ENCODE data around the gene FAM20A.

The FAM20A gene

GRCh38 chr17:68616334-68616733, 15.2 kb upstream of the FAM20A start:
- no peak overlapping the region for H3K4me3 ChIP-seq (ENCODE audit: low read length)
- no peak for TF ChIP-seq CTCF (IDR thresholded peaks at IDR 0.05; ENCODE audit: insufficient read depth, low read depth, low read length, missing control alignments)
- DNase-seq (ENCODE audit: low read depth), result no peak

GRCh38 chr17:68614718-68615117, 13.6 kb upstream of the FAM20A start:
- DNase-seq (ENCODE audit: low read depth), result no peak
- no peak overlapping the region for H3K4me3 ChIP-seq (ENCODE audit: low read length)
- no peak for TF ChIP-seq CTCF (IDR thresholded peaks at IDR 0.05; ENCODE audit: insufficient read depth, low read depth, low read length, missing control alignments)

- peak; percentile 66 for DNase-seq (ENCODE audit: low read depth)
- TF ChIP-seq CTCF (IDR thresholded peaks at IDR 0.05; ENCODE audit: insufficient read depth, low read depth, low read length, missing control alignments), result peak; percentile 81
These were observed 12.7 kb upstream of the FAM20A start for GRCh38 chr17:68613739-68614298.

GRCh38 chr17:68612923-68613292, 11.7 kb upstream of the FAM20A start:
- H3K4me3 ChIP-seq (ENCODE audit: low read length), result no peak overlapping the region
- TF ChIP-seq CTCF (IDR thresholded peaks at IDR 0.05; ENCODE audit: insufficient read depth, low read depth, low read length, missing control alignments), result no peak
- DNase-seq (ENCODE audit: low read depth), result peak; percentile 20

More at GRCh38 chr17:68613739-68614298, 12.7 kb upstream of the FAM20A start:
- H3K4me3 ChIP-seq (ENCODE audit: low read length), result no peak overlapping the region

- peak; percentile 24 for DNase-seq (ENCODE audit: low read depth)
- TF ChIP-seq CTCF (IDR thresholded peaks at IDR 0.05; ENCODE audit: insufficient read depth, low read depth, low read length, missing control alignments), result no peak
- no peak overlapping the region for H3K4me3 ChIP-seq (ENCODE audit: low read length)
These were observed 11.2 kb upstream of the FAM20A start for GRCh38 chr17:68612209-68612922.

- no peak for TF ChIP-seq CTCF (IDR thresholded peaks at IDR 0.05; ENCODE audit: insufficient read depth, low read depth, low read length, missing control alignments)
- no peak for DNase-seq (ENCODE audit: low read depth)
- no peak overlapping the region for H3K4me3 ChIP-seq (ENCODE audit: low read length)
These were observed 10.4 kb upstream of the FAM20A start for GRCh38 chr17:68611353-68612208.
